Stimulated activated naive CD8-positive, alpha-beta T cell treated with anti-CD3 and anti-CD28 coated beads, Interleukin-15, Interleukin-2, amounts not matched to agents 100 U/mL and 50 U/mL, for 24 hours (primary cell): ENCODE measurements around the gene ACVR1B.
"Not testable (repeated sequence)": the region's sequence is repeated elsewhere in the genome, so short reads cannot be mapped to it uniquely, and the experiment has no call there.

Experiments used
- ATAC-seq: fragments of 150-1000 bp; cut with Tn5 transposase; one replicate; pipeline ENCODE4 v1.10.0; 2021
- DNase-seq: peaks from one replicate; pipeline ENCODE4 v3.0.0; 2021

ACVR1B gene

GRCh38 chr12:51970904-51971646 lies 19.6 kb downstream of the ACVR1B start:
- DNase-seq = peak; percentile 43

GRCh38 chr12:51971679-51972421 lies 20.4 kb downstream of the ACVR1B start:
- DNase-seq (no peak), ATAC-seq (no peak)

More at GRCh38 chr12:51970904-51971646, 19.6 kb downstream of the ACVR1B start:
- peak; percentile 86 for ATAC-seq

DNA sequence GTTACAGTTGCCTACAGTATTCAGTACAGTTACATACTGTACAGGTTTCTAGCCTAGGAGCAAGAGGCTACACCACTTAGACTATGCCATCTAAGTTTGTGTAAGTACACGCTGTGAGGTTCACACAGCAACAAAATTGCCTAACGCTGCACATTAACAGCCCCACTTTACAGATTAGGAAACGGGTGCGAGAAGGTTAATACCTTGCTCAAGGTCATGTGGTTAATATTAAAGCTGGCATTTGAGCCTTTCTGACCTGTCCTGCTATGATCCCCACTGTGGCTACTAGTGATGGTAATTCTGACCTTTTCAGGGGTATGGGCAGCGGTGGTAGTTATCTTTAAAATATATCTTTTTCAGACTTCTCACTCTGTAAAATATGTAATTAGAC lies 20.9 kb downstream of the ACVR1B start:
- no peak for ATAC-seq
- no peak for DNase-seq

DNA sequence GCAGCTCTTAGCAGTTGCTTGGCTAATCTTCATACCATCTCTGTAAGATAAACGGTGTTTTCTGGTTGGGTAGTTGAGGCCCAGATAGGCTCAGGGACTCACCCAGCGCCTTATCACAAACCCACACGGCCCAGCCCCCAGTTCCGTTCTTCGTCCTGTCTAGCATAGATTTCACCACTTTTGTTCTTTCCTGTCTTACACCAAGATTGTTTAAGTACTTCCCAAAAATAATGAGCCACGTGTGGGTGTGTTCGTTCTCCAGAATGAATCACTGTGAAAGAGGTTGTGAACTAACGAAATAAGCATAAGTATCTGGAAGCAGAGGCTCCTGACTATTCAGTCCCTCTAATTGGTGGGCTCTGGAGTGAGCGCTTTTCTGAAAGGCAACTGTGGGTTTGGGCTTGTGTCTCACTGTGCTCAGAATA lies 21.4 kb downstream of the ACVR1B start:
- DNase-seq (peak; percentile 77), ATAC-seq (peak; percentile 80)

DNA sequence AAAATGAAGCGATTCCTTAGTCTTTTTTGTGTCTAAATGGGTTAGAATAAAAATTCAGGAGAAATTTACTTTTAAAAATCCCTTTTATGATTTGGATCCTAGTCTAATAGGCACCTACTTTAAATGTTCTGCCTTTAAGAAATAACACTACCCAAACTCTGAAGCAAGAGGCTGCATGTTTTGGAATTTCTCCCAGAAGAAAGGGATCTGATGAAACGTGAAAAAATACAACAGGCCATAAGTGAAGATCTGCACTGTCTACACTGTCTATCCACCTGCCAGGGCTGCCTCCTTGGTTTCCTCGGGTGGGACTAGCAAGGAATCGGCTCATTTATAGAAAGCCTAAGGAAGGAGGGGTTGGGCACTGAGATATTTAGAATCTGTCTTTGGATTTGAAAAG lies 22.1 kb downstream of the ACVR1B start:
- no peak for DNase-seq
- ATAC-seq = no peak

DNA sequence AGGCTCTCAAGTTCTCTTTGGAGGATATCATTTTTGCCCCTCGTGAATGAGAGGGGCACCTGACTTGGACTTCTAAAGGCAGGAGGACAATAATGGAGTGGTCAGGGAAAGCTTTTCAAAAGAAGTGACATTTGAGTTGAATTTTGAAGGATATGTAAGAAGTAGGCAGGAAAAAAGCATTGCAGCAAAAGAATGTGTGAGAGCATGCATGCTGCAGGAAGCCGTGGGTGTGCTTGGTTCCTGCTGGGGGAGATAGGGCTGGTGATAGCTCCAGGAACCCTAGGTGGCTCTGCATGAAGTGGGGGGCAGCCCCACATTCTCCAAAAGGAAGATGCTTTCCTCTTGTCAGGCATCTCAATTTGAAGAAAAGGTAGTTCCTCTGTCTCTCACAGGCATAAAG lies 23.1 kb downstream of the ACVR1B start:
- ATAC-seq = no peak
- DNase-seq = no peak

GRCh38 chr12:51975196-51975595 lies 23.7 kb downstream of the ACVR1B start:
- ATAC-seq (no peak), DNase-seq (no peak)

GRCh38 chr12:51976376-51977160 lies 25.1 kb downstream of the ACVR1B start:
- DNase-seq (no peak), ATAC-seq (no peak)

DNA sequence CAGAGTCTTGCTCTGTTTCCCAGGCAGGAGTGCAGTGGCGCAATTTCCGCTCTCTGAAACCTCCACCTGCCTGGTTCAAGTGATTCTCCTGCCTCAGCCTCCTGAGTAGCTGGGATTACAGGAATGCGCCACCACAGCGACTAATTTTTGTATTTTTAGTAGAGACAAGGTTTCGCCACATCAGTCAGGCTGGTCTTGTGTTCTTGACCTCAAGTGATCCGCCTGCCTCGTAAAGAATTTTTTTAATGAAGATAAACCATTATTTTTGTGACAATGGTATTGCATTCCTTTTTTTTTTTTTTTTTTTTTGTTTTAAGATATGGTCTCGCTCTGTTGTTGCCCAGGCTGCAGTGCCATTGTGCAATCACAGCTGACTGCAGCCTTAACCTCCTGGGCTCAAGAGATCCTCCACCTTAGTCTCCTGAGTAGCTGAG lies 25.8 kb downstream of the ACVR1B start:
- no peak for ATAC-seq
- no peak for DNase-seq

- not testable (repeated sequence) for ATAC-seq, DNase-seq
Measured at GRCh38 chr12:51979306-51979705, 27.8 kb downstream of the ACVR1B start.

DNA sequence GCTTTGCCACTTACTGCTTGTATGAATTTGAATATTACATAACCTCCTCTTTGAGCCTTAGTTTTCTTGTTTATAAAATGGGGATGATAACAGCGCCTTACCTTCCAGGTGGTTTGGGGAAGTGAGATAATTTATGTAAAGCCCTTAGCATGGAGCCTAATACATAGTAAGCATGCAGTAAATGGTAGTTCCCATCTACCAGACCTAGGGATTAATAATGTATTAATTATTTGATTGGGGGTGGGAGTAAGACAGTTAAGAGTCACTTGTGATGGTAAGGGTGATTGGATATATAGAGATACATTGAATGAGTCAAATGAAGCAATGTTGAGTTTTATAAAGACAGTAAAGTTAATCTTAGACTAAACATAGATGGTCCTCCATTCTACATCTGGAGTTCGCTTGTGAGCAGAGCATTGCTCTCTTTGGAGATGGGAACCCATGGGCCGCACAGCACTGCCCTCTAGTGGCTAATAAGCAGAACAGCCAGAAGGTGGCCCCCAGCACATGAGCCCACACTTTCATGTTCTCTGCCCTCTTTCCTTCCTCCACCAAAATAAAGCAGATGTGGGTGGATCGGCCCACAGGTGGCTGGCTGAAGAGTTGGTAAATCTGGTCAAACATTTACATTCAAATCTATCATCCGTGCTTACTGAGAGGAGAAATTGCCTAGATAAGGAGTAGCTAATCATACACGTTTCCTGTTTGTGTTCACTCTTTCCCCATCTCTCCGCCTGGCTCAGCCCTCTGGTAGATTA lies 28.7 kb downstream of the ACVR1B start:
- DNase-seq (peak; percentile 65), ATAC-seq (peak; percentile 91)

- ATAC-seq (no peak), DNase-seq (no peak)
Measured at GRCh38 chr12:51980809-51981127, 29.3 kb downstream of the ACVR1B start.

- ATAC-seq (no peak), DNase-seq (no peak)
Measured at GRCh38 chr12:51984657-51985056, 33.2 kb downstream of the ACVR1B start.

GRCh38 chr12:51985154-51985835 lies 33.8 kb downstream of the ACVR1B start:
- DNase-seq (no peak), ATAC-seq (no peak)

- ATAC-seq (no peak), DNase-seq (no peak)
Measured at GRCh38 chr12:51986834-51987233, 35.3 kb downstream of the ACVR1B start.

DNA sequence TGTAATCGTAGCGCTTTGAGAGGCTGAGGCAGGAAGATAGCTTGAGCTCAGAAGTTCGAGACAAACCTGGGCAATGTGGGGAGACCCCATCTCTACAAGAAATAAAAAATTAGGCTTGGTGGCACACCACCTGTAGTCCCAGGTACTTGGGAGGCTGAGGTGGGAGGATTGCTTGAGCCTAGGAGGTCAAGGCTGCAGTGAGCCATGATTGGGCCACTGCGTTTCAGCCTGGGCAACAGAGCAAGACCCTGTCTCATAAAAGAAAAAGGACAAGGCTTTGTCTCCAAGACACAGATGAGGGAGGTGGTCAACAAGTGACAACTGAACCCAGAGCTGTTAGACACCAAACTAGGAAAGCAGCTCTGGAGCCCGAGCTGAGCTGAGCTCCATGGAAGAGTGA lies 40.7 kb downstream of the ACVR1B start:
- ATAC-seq (no peak), DNase-seq (no peak)

GRCh38 chr12:51994539-51994820 lies 43.0 kb downstream of the ACVR1B start:
- no peak for DNase-seq

DNA sequence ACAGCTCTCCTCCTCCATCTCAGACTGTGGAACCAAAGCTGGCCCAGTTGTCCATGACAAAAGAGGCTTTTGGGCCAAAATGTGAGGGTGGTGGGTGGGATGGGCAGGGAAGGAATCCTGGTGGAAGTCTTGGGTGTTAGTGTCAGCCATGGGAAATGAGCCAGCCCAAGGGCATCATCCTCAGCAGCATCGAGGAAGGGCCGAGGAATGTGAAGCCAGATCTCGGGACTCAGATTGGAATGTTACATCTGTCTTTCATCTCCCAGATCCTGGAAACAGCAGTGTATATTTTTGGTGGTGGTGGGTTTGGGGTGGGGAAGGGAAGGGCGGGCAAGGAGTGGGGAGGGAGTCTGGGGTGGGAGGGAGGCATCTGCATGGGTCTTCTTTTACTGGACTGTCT lies 43.5 kb downstream of the ACVR1B start:
- no peak for ATAC-seq

More at GRCh38 chr12:51994539-51994820, 43.0 kb downstream of the ACVR1B start:
- ATAC-seq = no peak

GRCh38 chr12:51997136-51997535 lies 45.6 kb downstream of the ACVR1B start:
- ATAC-seq = no peak
- DNase-seq = no peak

More for the DNA sequence above, 43.5 kb downstream of the ACVR1B start:
- DNase-seq = no peak

- ATAC-seq (no peak), DNase-seq (no peak)
Measured at GRCh38 chr12:52003016-52003550, 51.6 kb downstream of the ACVR1B start.

DNA sequence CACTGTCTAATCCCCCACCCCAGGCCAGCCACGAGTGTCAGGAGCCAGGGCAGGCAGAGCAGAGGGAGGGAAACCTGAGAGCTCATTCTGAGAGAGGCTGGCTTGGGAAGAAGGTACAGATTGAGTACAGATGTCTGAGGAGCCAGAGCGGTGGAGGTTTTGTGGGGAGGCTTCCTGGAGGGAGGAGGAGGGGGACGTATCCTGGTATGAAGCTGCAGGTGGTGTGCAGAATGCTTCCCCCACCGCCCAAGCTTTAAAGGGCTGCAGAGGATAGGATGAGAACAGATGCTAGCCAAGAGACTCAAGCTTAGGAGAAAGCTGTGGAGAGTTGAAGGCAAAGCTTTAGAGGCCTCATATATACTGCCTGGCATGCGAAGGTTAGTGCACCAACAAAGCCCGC lies 52.1 kb downstream of the ACVR1B start:
- no peak for DNase-seq
- no peak for ATAC-seq
